GM13976 (cell line): Measurements from ENCODE around the gene ARFGAP3.

Experiments used
- DNase-seq: peaks from one replicate; pipeline ENCODE4 v3.0.0; 2012; ENCODE audit warnings: low spot score
- in situ Hi-C: fragments of 300-500 bp; cut with MboI; formaldehyde crosslinking; loops from one replicate; pipeline ENCODE4 v1.12.0; 2022; ENCODE audit warnings: low sequenced_read_pairs, mixed read lengths, inconsistent platforms; ENCODE audit not compliant: unreplicated experiment
- TF ChIP-seq, protein P1 (sequence below): IDR thresholded peaks from 2 replicates; pipeline ENCODE4 v1.5.1; 2012; ENCODE audit warnings: borderline replicate concordance, mild to moderate bottlenecking; ENCODE audit not compliant: insufficient read depth; ENCODE audit errors: extremely low read depth, missing control alignments, control extremely low read depth

Gene ARFGAP3

DNA sequence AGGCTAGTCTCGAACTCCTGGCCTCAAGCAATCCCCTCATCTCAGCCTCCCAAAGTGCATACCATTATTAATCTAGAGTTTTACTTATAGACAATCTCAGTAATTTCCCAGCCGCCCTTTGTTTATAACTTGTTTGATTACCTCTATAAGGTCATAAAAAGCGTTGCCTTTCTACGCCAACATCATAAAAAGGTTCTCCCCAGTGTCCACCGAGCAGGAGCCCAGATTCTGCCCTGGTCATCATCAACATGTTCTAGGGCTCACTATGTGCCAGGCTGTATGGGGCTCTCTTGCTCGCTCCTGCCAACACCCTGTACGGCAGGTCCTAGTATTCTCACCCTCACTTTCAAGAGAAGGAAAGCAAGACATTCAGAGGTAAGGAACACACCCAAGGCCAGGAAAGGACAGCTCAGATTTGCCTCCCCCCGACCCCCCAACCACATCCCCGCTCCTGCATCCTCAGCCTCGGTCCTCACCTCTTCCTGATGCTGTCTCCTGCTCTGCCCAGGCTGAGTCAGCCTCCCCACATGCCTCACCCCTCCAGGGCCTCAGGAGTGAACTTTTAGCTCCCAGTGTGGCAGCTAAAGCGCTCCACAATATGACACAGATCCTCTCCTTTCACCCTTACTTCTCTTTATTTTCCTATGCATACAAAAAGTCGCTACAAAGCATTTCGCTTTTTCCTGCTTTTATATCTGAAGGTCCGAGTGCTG, 14.3 kb downstream of the ARFGAP3 start:
- no peak for DNase-seq
- TF ChIP-seq, protein P1, sequence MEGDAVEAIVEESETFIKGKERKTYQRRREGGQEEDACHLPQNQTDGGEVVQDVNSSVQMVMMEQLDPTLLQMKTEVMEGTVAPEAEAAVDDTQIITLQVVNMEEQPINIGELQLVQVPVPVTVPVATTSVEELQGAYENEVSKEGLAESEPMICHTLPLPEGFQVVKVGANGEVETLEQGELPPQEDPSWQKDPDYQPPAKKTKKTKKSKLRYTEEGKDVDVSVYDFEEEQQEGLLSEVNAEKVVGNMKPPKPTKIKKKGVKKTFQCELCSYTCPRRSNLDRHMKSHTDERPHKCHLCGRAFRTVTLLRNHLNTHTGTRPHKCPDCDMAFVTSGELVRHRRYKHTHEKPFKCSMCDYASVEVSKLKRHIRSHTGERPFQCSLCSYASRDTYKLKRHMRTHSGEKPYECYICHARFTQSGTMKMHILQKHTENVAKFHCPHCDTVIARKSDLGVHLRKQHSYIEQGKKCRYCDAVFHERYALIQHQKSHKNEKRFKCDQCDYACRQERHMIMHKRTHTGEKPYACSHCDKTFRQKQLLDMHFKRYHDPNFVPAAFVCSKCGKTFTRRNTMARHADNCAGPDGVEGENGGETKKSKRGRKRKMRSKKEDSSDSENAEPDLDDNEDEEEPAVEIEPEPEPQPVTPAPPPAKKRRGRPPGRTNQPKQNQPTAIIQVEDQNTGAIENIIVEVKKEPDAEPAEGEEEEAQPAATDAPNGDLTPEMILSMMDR: no peak
- in situ Hi-C loops: no loop called here

DNA sequence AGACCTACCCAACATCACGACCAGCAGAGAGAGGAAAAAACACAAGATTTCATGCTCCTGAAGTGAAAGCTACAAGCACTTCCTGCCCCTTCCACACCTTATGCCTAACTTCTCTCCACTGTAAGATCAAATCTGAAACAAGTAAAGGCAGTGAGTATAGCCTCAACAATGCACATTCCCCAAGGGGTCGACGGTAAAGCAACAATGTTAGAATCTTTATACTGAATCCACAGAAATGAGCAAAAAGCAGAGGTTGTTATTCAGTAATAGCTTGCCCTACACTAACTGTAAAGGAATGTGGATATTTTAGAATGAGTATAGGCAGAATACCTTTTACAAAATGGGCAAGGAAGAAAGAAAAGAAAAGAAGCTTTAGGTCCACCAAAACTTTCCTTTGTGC, 15.6 kb downstream of the ARFGAP3 start:
- no peak for DNase-seq

GRCh38 chr22:42837556-42837955, 19.5 kb downstream of the ARFGAP3 start:
- TF ChIP-seq, protein P1: no peak
- in situ Hi-C loops: no loop called here
- DNase-seq: no peak

More for the DNA sequence above, 15.6 kb downstream of the ARFGAP3 start:
- TF ChIP-seq, protein P1: no peak
- in situ Hi-C loops: no loop called here

DNA sequence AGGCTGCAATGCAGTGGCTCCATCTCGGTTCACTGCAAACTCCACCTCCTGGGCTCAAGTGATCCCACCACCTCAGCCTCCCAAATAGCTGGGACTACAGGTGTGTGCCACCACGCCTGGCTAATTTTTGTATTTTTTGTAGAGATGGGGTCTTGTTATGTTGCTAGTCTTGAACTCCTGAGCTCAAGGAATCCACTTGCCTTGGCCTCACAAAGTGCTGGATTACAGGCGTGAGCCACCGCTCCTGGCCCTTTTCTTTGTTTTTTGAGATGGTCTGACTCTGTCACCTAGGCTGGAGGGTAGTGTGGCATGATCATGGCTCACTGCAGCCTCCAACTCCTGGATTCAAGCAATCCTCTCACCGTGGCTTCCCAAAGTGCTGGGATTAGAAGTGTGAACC, 21.0 kb downstream of the ARFGAP3 start:
- TF ChIP-seq, protein P1: no peak
- DNase-seq: no peak
- in situ Hi-C loops: no loop called here

GRCh38 chr22:42834177-42834949, 22.7 kb downstream of the ARFGAP3 start:
- TF ChIP-seq, protein P1: no peak
- in situ Hi-C loops: no loop called here
- DNase-seq: no peak

- DNase-seq: no peak
- TF ChIP-seq, protein P1: no peak
- in situ Hi-C loops: no loop called here
Measured at GRCh38 chr22:42833104-42833503, 24.0 kb downstream of the ARFGAP3 start.
